ENCODE results near the gene GOLPH3L.
A peak's percentile ranks its signal among the peaks of the same experiment; 100 is the strongest.

DNA sequence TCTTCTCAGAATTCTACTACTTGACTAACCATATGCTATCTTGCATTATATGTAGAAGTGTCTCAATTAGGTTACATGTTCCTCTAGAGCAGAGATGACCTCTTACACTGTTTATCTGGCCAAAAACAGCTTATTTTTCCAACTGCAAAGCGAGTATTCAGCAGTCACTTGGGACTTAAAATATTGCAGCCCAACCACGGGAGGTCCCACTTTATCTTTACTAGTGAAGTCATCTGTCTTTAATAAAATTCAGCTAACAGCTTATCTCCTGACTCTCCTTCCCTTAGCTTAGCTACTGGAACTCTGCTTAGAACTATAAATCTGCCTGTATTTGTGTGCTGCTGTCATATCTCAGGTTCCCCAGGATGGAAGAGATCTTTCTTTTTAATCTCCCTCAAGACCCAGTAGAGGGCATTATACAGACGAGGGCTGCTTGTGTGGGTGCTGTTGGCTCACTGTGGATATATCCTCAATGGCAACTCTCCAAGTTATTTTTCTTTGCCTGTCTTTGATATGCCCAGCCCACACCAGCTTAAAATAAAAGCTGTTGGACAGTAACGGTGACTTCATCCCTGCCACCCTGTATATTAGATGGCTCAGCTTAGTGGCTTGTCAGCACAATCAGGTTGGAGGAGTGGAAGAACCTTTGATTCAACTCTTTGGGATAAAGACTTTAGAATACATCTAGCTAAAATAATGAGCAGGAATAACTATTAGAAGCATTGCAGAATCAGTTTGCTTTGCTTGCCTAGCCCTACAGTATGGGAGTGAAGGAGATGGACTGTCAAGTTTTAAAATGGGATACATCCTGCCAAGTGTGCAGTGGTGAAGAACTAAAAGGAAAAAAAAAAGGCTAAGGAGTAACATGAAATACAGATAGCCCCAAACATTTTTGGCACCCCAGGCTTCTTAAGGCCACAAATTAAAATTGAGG is 77.1 kb downstream of the GOLPH3L start:
- TF ChIP-seq, protein P1, sequence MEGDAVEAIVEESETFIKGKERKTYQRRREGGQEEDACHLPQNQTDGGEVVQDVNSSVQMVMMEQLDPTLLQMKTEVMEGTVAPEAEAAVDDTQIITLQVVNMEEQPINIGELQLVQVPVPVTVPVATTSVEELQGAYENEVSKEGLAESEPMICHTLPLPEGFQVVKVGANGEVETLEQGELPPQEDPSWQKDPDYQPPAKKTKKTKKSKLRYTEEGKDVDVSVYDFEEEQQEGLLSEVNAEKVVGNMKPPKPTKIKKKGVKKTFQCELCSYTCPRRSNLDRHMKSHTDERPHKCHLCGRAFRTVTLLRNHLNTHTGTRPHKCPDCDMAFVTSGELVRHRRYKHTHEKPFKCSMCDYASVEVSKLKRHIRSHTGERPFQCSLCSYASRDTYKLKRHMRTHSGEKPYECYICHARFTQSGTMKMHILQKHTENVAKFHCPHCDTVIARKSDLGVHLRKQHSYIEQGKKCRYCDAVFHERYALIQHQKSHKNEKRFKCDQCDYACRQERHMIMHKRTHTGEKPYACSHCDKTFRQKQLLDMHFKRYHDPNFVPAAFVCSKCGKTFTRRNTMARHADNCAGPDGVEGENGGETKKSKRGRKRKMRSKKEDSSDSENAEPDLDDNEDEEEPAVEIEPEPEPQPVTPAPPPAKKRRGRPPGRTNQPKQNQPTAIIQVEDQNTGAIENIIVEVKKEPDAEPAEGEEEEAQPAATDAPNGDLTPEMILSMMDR (IDR thresholded peaks at IDR 0.05) = peak in 2 of 4 experiments; percentile 16 to 22
- peak in 2 of 4 donors; percentile 37 to 40 for TF ChIP-seq POLR2AphosphoS5 (IDR thresholded peaks at IDR 0.05)
- TF ChIP-seq EP300 (IDR thresholded peaks at IDR 0.05) = no peak
- TF ChIP-seq POLR2A (IDR thresholded peaks at IDR 0.05) = no peak

All from sigmoid colon (tissue), 4 donors.